M059J (cell line): Measurements from ENCODE around the gene TLR5. TPM values are rescaled to one million over a fixed set of nuclear protein-coding genes. Genes with fewer than 3 reads are reported as not detected.

ENCODE experiments used
- DNase-seq: peaks from one replicate; pipeline ENCODE4 v3.0.0-alpha.2; 2012; ENCODE audit warnings: low read depth
- total RNA-seq: library from RNA; depleted of rRNA; stranded (reverse); fragments of >200 nt; shearing (Covaris generic); gene quantifications from 2 replicates; pipeline ENCODE4 v1.2.3, GENCODE V29; 2014; rRNA removed

The TLR5 gene
- total RNA-seq, 1 experiment from 2014 or later, result 0.49 TPM

- no peak for DNase-seq
These were observed 74.0 kb downstream of the TLR5 start for GRCh38 chr1:223068900-223069665.

- peak; percentile 25 for DNase-seq
These were observed 75.1 kb downstream of the TLR5 start for GRCh38 chr1:223067914-223068313.

- no peak for DNase-seq
These were observed 76.6 kb downstream of the TLR5 start for GRCh38 chr1:223066415-223066814.

- DNase-seq, result no peak
These were observed 80.9 kb downstream of the TLR5 start for GRCh38 chr1:223062177-223062576.

- DNase-seq, result no peak
These were observed 83.5 kb downstream of the TLR5 start for GRCh38 chr1:223059526-223059925.

Other genes with a start within 250 kb of the TLR5 start
- gene SUSD4, start 220.9 kb upstream of the TLR5 start, total RNA-seq, result 2.2 and 4.6 TPM in 2 replicates